K562 (cell line): ENCODE data around the gene UGT8. TPM values are rescaled to one million over a fixed set of nuclear protein-coding genes. Genes with fewer than 3 reads are reported as not detected.

Experiments
- ATAC-seq: fragments of 200-7000 bp; cut with Tn5 transposase; 3 replicates; pipeline ENCODE4 v1.9.1; 2020; ENCODE audit warnings: moderate library complexity
- BruUV-seq: library from RNA; stranded (reverse); fragments of 400-500 nt; replicated peaks from 2 replicates; lab custom pipeline; 2021; lab: Mats Ljungman, UMichigan
- CTCF ChIA-PET: fragments of 300-600 bp; formaldehyde crosslinking; extraction: SDS; loops from one replicate; lab custom pipeline; 2021; ENCODE audit warnings: low intra/inter-chr PET ratio; lab: Yijun Ruan, JAX
- POLR2A ChIA-PET: fragments of 300-600, 350-650 bp; sonication (Branson Sonifier 250); formaldehyde crosslinking; extraction: SDS; loops from one replicate; lab custom pipeline; 2021; ENCODE audit warnings: antibody characterized with exemption, inconsistent platforms; lab: Yijun Ruan, JAX
- DNase-seq, 4 experiments: peaks; one replicate each; pipeline versions ENCODE4 v3.0.0 to v3.0.0-alpha.2; 2011 to 2018; ENCODE audit warnings: low spot score in 3 of 4, mixed read lengths in 3 of 4; ENCODE audit errors: extremely low read depth in 1 of 4
- FAIRE-seq: peaks from 2 replicates; lab custom pipeline; 2011; peaks lifted over from hg19 to GRCh38; lab: Jason Lieb, UNC
- H2AFZ ChIP-seq: 2 replicates; pipeline ENCODE4 v1.6.0; 2011; ENCODE audit warnings: low read depth, low read length, control low read depth, inconsistent platforms
- H3K27ac ChIP-seq: fragments of 200-600 bp; 3 replicates; pipeline ENCODE4 v1.8.0; 2011; ENCODE audit warnings: low read depth, mild to moderate bottlenecking, control low read depth, inconsistent platforms, low read length, moderate library complexity, mixed read lengths; ENCODE audit errors: extremely low read depth
- H3K27me3 ChIP-seq, 2 experiments: fragments of 300-600 bp in 1 of 2; 2 replicates in 1 of 2; 3 replicates in 1 of 2; pipeline versions ENCODE4 v1.6.0 to v1.8.0; 2011; ENCODE audit warnings: inconsistent platforms in 2 of 2, low read length in 2 of 2, mild to moderate bottlenecking in 1 of 2, mixed read lengths in 1 of 2, moderate library complexity in 1 of 2; ENCODE audit not compliant: control insufficient read depth in 2 of 2, insufficient read depth in 2 of 2
- H3K36me3 ChIP-seq: fragments of 300-600 bp; 3 replicates; pipeline ENCODE4 v1.8.0; 2011; ENCODE audit warnings: mild to moderate bottlenecking, low read length, inconsistent platforms; ENCODE audit not compliant: control insufficient read depth, insufficient read depth
- H3K4me1 ChIP-seq, 2 experiments: fragments of 200-600 bp in 1 of 2; replicated peaks in 1 of 2; 2 replicates in 1 of 2; 3 replicates in 1 of 2; pipeline versions ENCODE4 v1.5.1 to v1.8.0; 2011; ENCODE audit warnings: inconsistent platforms in 2 of 2, low read length in 2 of 2, mild to moderate bottlenecking in 1 of 2, mixed read lengths in 1 of 2, moderate library complexity in 1 of 2; ENCODE audit not compliant: control insufficient read depth in 2 of 2, insufficient read depth in 2 of 2
- H3K4me2 ChIP-seq: 2 replicates; pipeline ENCODE4 v1.6.1; 2011; ENCODE audit warnings: low read length, control low read depth, inconsistent platforms, mixed read lengths; ENCODE audit not compliant: insufficient read depth
- H3K4me3 ChIP-seq: fragments of 200-600 bp; sonication (generic), shearing (Covaris generic); 2 replicates; pipeline ENCODE4 v1.5.1; 2016; ENCODE audit warnings: control low read depth, inconsistent platforms
- H3K79me2 ChIP-seq: fragments of 200-600 bp; 3 replicates; pipeline ENCODE4 v1.8.0; 2011; ENCODE audit warnings: low read length, inconsistent platforms; ENCODE audit not compliant: control insufficient read depth, insufficient read depth
- H3K9ac ChIP-seq, 2 experiments: 2 replicates each; pipeline versions ENCODE4 v1.6.0 to v1.6.1; 2011; ENCODE audit warnings: low read depth in 2 of 2, low read length in 2 of 2, control low read depth in 1 of 2, inconsistent platforms in 1 of 2, mild to moderate bottlenecking in 1 of 2, mixed read lengths in 1 of 2; ENCODE audit not compliant: insufficient read depth in 1 of 2
- H3K9me1 ChIP-seq: one replicate; pipeline ENCODE4 v1.6.0; 2011; ENCODE audit warnings: inconsistent platforms, mild to moderate bottlenecking, low read length, moderate library complexity; ENCODE audit not compliant: control insufficient read depth, insufficient read depth
- H3K9me3 ChIP-seq: replicated peaks from 2 replicates; pipeline ENCODE4 v1.5.1; 2011; ENCODE audit warnings: low read depth, low read length, inconsistent platforms; ENCODE audit not compliant: control insufficient read depth, insufficient read depth
- H4K20me1 ChIP-seq: replicated peaks from 2 replicates; pipeline ENCODE4 v1.6.1; 2011; ENCODE audit warnings: low read length, inconsistent platforms, mixed read lengths; ENCODE audit not compliant: control insufficient read depth, insufficient read depth
- CAMTA2 ChIP-seq: fragments of 250-450 bp; sonication (Bioruptor Pico); conservative IDR thresholded peaks from 2 replicates; pipeline ENCODE4 v1.5.1; 2022
- KAT2B ChIP-seq: IDR thresholded peaks from one replicate; pipeline ENCODE4 v1.6.1; 2012; ENCODE audit warnings: low read depth, mild to moderate bottlenecking, control low read depth, inconsistent platforms, low read length, moderate library complexity
- MTA2 ChIP-seq: fragments of 450-650 bp; IDR thresholded peaks from 2 replicates; pipeline ENCODE4 v1.6.1; 2016; ENCODE audit warnings: low read depth
- ZBTB17 ChIP-seq: fragments of 450-650 bp; formaldehyde crosslinking; IDR thresholded peaks from 2 replicates; pipeline ENCODE4 v1.4.0; 2020; ENCODE audit warnings: mild to moderate bottlenecking
- ZFP1 ChIP-seq: fragments of 450-650 bp; formaldehyde crosslinking; IDR thresholded peaks from 2 replicates; pipeline ENCODE4 v1.4.0; 2020; ENCODE audit warnings: mild to moderate bottlenecking, mixed read lengths
- ZNF551 ChIP-seq: fragments of 250-450 bp; sonication (Bioruptor Pico); IDR thresholded peaks from 2 replicates; pipeline ENCODE4 v1.5.0; 2021; ENCODE audit warnings: mild to moderate bottlenecking, moderate library complexity
- whole genome bisulfite sequencing: fragments of 100-300 bp; shearing (Covaris generic); methylation state at CpG from one replicate; pipeline ENCODE4 v1.1.6; 2016; ENCODE audit warnings: low coverage, mixed read lengths; ENCODE audit not compliant: insufficient coverage; ENCODE audit errors: missing lambda C conversion rate; 5-methylcytosine and 5-hydroxymethylcytosine counted together
- in situ Hi-C: fragments of 300-500 bp; cut with MboI; formaldehyde crosslinking; loops from 4 replicates; pipeline ENCODE4 v1.15.0; 2018; ENCODE audit warnings: inconsistent platforms, mixed read lengths
- intact Hi-C: fragments of 100-400 bp; cut with micrococcal nuclease; formaldehyde crosslinking; loops from 2 replicates; pipeline ENCODE4 v1.14.2; 2022
- polyA plus RNA-seq, 8 experiments: library from polyadenylated mRNA; depleted of rRNA in 4 of 8; stranded (reverse) in 5 of 8; unstranded in 3 of 8; fragments of >200 nt; fragmentation: Nextera tagmentation in 2 of 8; fragmentation: Illumina TruSeq in 1 of 8; extraction: Ambion mirVana in 2 of 8; extraction: Trizol in 1 of 8; gene quantifications; 2 replicates each; pipeline versions ENCODE4 v1.2.1 to v1.2.3, GENCODE V29; 2011 to 2014; ENCODE audit warnings: inconsistent platforms in 1 of 8, missing spikeins in 1 of 8
- total RNA-seq, 7 experiments: library from RNA; depleted of rRNA in 6 of 7; stranded (reverse); fragments of >200 nt in 6 of 7; fragmentation: Illumina TruSeq in 2 of 7; extraction: Trizol in 2 of 7; gene quantifications; 2 replicates each; pipeline versions ENCODE4 v1.2.1 to v1.2.3, GENCODE V29; 2011 to 2021; ENCODE audit warnings: low replicate concordance in 1 of 7
- TF ChIP-seq, protein P1 (sequence below): fragments of 250-450 bp; sonication (Bioruptor Pico); IDR thresholded peaks from 2 replicates; pipeline ENCODE4 v1.8.0; 2022; ENCODE audit warnings: inconsistent platforms
- TF ChIP-seq, protein P2 (sequence below): conservative IDR thresholded peaks from 2 replicates; pipeline ENCODE4 v1.6.1; 2011; ENCODE audit warnings: low read depth, mild to moderate bottlenecking, low read length; ENCODE audit not compliant: control insufficient read depth

Gene UGT8
- total and polyA plus RNA-seq, 9 of the 15 experiments (the other 6 are each of a cell fraction or from before 2014, with no cell fraction given) = 3.0 to 10.7 (median 6.0) TPM

DNA sequence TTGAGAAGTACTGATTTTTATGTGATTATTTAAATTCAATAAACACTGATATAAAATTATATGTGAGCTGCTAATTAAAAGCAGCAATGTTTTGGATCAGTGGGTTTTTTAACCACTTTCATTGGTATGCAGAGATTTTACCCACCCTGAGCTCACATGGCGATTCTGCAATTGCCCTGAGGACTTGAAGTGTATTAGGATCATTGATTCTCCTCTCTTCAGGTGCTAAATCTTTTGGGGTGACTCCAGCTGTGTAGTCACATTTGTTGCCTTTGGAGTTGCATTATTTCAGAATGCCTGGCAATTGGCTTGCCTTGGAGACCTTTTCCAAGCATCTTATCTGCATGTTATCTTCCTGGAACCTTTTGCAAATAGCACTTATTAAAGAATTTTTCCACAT is 51.3 kb downstream of the UGT8 start:
- intact Hi-C loops = no loop called here
- BruUV-seq = no TSS peak
- CTCF ChIA-PET = no interaction called here

More for the DNA sequence above, 51.3 kb downstream of the UGT8 start:
- no peak overlapping the region for H2AFZ ChIP-seq
- no peaks in the 10 kb centered on the region for H3K4me1 ChIP-seq
- H3K9me1 ChIP-seq = no peaks in the 10 kb centered on the region
- no peaks in the 10 kb centered on the region for H3K27me3 ChIP-seq
- no peaks in the 10 kb centered on the region for H4K20me1 ChIP-seq
- H3K36me3 ChIP-seq = no peaks in the 10 kb centered on the region
- no peak overlapping the region for H3K4me2 ChIP-seq
- in situ Hi-C loops = no loop called here
- no peaks in the 10 kb centered on the region for H3K9me3 ChIP-seq
- no peak overlapping the region for H3K4me3 ChIP-seq
- DNase-seq (no peak), ATAC-seq (no peak), FAIRE-seq (no peak)
- H3K27ac ChIP-seq = no peak overlapping the region
- TF ChIP-seq ZBTB17 (CRISPR knock-in tag) (no peak), CAMTA2 (CRISPR knock-in tag) (no peak), KAT2B (no peak), MTA2 (no peak), ZNF551 (CRISPR knock-in tag) (no peak), ZFP1 (CRISPR knock-in tag) (no peak)
- TF ChIP-seq, protein P1, sequence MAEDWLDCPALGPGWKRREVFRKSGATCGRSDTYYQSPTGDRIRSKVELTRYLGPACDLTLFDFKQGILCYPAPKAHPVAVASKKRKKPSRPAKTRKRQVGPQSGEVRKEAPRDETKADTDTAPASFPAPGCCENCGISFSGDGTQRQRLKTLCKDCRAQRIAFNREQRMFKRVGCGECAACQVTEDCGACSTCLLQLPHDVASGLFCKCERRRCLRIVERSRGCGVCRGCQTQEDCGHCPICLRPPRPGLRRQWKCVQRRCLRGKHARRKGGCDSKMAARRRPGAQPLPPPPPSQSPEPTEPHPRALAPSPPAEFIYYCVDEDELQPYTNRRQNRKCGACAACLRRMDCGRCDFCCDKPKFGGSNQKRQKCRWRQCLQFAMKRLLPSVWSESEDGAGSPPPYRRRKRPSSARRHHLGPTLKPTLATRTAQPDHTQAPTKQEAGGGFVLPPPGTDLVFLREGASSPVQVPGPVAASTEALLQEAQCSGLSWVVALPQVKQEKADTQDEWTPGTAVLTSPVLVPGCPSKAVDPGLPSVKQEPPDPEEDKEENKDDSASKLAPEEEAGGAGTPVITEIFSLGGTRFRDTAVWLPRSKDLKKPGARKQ (CRISPR knock-in tag) = no peak
- TF ChIP-seq, protein P2, sequence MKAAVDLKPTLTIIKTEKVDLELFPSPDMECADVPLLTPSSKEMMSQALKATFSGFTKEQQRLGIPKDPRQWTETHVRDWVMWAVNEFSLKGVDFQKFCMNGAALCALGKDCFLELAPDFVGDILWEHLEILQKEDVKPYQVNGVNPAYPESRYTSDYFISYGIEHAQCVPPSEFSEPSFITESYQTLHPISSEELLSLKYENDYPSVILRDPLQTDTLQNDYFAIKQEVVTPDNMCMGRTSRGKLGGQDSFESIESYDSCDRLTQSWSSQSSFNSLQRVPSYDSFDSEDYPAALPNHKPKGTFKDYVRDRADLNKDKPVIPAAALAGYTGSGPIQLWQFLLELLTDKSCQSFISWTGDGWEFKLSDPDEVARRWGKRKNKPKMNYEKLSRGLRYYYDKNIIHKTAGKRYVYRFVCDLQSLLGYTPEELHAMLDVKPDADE = no peak
- POLR2A ChIA-PET = no interaction called here
- WGBS = 19% methylated on average over 1 of the region's 1 CpG
- no peak overlapping the region for H3K9ac ChIP-seq
- no peaks in the 10 kb centered on the region for H3K79me2 ChIP-seq
